Measurements from ENCODE around the gene LEO1.
"Not testable (repeated sequence)": the region's sequence is repeated elsewhere in the genome, so short reads cannot be mapped to it uniquely, and the experiment has no call there.

Gene LEO1

DNA sequence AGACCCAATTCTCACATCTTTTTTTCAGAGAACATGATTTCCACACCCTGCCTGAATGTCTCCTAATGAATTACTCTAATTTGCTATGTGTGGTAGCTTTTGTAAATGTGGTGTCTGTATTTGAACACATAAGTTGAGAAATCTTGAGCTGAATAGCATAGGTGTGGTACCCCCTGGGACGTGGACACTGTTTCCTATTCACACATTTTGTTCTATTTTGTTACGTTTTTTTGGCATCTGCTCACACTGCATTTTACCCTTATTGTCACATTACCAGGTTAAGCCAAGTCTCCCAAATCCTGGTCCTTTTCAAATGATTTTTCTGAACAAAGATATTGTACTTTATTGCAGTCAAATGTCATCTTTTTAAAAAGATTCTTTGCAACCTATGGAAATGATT, 40.6 kb upstream of the LEO1 start:
- Histone ChIP-seq H3K4me3 (ENCODE audit: low read depth, low read length) (no peak overlapping the region), H3K9ac (ENCODE audit: low read length) (no peak overlapping the region), H3K9me3 (ENCODE audit: control insufficient read depth, insufficient read depth, low read depth, low read length) (no peaks in the 10 kb centered on the region), H3K4me1 (ENCODE audit: control insufficient read depth, insufficient read depth, low read length) (peaks cover 11% of the 10 kb centered on the region; the same call in 1 of the 2 replicates), H3K36me3 (ENCODE audit: control insufficient read depth, insufficient read depth, low read length) (no peaks in the 10 kb centered on the region), H3K27me3 (ENCODE audit: control insufficient read depth, insufficient read depth, low read length) (no peaks in the 10 kb centered on the region), H3K27ac (ENCODE audit: low read depth, low read length) (no peak overlapping the region)

DNA sequence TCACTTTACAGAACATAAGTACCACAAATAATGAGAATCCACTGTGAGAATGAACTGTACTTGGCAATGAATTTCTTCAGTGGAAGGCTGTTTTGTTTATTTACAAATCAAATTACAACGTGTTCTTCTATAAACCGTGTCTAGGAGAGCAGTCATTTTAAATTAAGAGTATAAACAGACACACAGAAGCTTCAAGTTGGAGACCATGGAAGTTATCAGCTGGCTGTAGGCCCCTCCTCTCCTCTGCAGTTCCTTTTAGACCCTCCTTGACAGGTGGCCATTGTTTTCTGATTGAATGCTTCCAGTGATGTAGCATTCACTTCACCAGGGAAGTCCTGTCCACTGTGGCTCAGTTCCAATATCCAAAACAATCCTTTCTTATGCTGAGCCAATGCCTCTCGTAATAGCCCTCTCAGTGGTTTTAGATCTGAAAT, 40.1 kb upstream of the LEO1 start:
- no peak overlapping the region for H3K27ac ChIP-seq (ENCODE audit: low read depth, low read length)
- no peak overlapping the region for H3K4me3 ChIP-seq (ENCODE audit: low read depth, low read length)
- peaks cover 11% of the 10 kb centered on the region; the same call in 1 of the 2 replicates for H3K4me1 ChIP-seq (ENCODE audit: control insufficient read depth, insufficient read depth, low read length)

DNA sequence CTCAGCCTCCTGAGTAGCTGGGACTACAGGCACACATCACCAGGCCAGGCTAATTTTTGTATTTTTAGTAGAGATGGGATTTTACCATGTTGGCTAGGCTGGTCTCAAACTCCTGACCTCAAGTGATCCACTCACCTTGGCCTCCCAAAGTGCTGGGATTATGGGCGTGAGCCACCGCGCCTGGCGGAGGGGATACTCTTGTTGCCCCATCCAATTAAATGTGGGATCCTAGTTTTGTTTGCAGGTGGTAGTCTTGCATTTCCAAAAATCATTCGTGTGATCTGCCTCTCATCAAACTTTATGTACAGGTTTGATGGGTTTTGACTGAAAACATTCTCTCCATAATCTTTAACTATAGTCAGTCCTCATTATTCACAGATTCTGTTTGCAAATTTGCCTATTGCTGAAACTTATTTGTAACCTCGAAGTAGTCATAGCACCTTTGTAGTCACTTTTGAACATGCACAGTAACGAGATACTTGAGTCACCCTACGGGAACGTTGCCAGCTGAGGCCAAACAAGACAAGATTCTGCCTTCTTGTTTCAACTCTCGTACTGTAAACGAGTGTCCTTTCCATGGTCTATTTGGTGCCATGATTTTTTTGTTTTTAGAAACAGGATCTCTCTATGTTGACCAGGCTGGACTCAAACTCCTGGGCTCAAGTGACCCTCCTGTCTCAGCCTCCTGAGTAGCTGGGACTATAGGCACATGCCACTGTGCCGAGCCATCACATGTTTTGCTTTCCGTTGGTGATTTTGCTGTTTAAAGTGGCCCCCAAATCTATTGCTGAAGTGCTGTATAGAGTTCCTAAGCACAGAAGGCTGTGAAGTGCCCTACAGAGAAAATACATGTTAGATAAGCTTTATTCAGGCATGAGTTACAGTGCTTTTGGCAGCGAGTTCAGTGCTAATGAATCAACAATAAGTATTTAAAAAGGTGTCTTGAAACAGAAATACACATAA, 39.3 kb upstream of the LEO1 start:
- Histone ChIP-seq H3K4me3 (ENCODE audit: low read depth, low read length) (no peak overlapping the region), H3K36me3 (ENCODE audit: control insufficient read depth, insufficient read depth, low read length) (no peaks in the 10 kb centered on the region), H3K27me3 (ENCODE audit: control insufficient read depth, insufficient read depth, low read length) (no peaks in the 10 kb centered on the region), H3K9me3 (ENCODE audit: control insufficient read depth, insufficient read depth, low read depth, low read length) (no peaks in the 10 kb centered on the region), H3K9ac (ENCODE audit: low read length) (no peak overlapping the region), H3K4me1 (ENCODE audit: control insufficient read depth, insufficient read depth, low read length) (peaks cover 11% of the 10 kb centered on the region; the same call in 1 of the 2 replicates), H3K27ac (ENCODE audit: low read depth, low read length) (no peak overlapping the region)

More for the DNA sequence above, 40.1 kb upstream of the LEO1 start:
- H3K9ac ChIP-seq (ENCODE audit: low read length): no peak overlapping the region
- H3K9me3 ChIP-seq (ENCODE audit: control insufficient read depth, insufficient read depth, low read depth, low read length): no peaks in the 10 kb centered on the region
- no peaks in the 10 kb centered on the region for H3K36me3 ChIP-seq (ENCODE audit: control insufficient read depth, insufficient read depth, low read length)
- no peaks in the 10 kb centered on the region for H3K27me3 ChIP-seq (ENCODE audit: control insufficient read depth, insufficient read depth, low read length)

DNA sequence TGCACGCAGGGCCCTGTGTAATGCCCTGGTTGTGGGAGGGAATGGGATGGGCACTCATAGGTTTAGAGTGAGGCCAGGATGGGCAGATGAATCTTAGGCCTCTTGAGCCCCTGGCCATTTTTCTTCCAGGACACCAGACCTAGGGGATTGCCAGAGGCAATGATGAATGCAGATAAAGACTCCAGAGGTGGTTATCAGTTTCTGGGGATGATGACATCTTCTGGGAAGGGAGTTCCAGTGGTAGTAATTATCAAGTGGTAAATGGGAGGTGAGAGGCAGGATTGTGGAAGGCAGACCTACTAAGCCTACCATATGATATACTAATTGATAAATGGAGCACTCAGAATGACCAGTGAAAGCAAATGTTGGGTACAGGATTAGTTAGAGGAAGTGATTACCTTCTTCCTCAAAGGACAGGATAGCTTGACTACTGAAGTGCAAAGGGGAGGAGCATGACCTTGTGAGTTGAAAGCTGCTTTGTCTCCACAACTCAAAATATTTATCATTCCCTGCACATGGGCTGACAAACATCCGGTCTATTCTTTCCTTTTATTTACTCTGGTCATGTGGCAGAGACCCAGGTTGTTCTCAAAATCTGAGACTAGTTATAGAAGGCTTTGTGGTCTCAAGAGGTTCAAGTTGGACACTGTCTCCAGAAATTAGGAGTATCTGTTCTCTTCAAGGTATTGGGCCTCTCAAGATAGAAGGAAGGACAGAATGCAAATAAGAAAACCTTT, 37.3 kb upstream of the LEO1 start:
- H3K4me3 ChIP-seq (ENCODE audit: low read depth, low read length): no peak overlapping the region
- peaks cover 11% of the 10 kb centered on the region; the same call in 1 of the 2 replicates for H3K4me1 ChIP-seq (ENCODE audit: control insufficient read depth, insufficient read depth, low read length)
- H3K27me3 ChIP-seq (ENCODE audit: control insufficient read depth, insufficient read depth, low read length): no peaks in the 10 kb centered on the region
- no peak overlapping the region for H3K27ac ChIP-seq (ENCODE audit: low read depth, low read length)
- H3K36me3 ChIP-seq (ENCODE audit: control insufficient read depth, insufficient read depth, low read length): no peaks in the 10 kb centered on the region
- no peaks in the 10 kb centered on the region for H3K9me3 ChIP-seq (ENCODE audit: control insufficient read depth, insufficient read depth, low read depth, low read length)
- H3K9ac ChIP-seq (ENCODE audit: low read length): no peak overlapping the region

DNA sequence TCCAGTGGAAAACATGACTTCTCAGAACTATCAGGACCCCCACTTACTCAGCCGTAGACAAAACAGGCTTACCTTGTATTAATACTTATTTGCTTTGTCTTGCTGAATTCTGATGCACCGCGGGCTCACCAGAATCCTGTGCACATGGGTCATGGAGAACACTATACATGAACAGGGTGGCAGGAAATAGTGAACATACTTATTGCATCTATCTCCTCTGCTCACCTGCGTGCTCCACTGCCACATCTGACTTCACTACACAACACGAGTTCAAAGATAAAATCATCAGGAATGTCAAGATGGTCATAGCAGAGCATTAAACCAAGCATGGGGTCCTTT, 36.8 kb upstream of the LEO1 start:
- peaks cover 11% of the 10 kb centered on the region; the same call in 1 of the 2 replicates for H3K4me1 ChIP-seq (ENCODE audit: control insufficient read depth, insufficient read depth, low read length)

DNA sequence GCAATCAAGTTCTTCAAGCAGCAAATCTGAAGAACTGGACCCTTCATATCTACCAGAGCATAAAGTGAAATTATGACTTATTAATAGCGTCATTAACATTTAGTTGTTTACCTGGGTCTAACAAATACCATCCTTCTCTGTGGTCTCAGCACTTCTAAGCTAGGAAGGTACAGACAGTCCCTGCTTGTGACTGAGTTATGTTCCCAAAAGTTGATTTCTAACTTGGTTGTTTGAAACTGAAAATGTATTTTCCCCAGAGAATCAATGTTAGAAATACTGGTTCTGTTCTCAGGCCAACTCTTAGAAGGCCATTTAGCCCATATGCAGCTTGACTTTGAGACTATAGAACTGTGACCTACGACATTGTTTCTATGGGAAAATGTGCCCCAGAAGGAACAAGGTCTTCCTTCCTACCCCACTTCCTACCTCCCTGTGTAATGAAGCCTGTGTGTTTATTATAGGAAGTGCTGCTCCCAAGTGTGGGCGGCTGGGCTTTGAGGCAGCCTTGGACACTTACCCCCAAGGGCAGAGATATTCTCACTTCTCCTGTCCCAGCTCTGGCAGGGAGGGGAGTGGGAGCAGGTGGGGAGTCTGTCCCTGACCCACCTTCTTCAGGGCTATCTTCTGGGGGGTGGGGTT, 35.2 kb upstream of the LEO1 start:
- H3K27ac ChIP-seq (ENCODE audit: low read depth, low read length): no peak overlapping the region
- no peak overlapping the region for H3K9ac ChIP-seq (ENCODE audit: low read length)
- no peaks in the 10 kb centered on the region for H3K9me3 ChIP-seq (ENCODE audit: control insufficient read depth, insufficient read depth, low read depth, low read length)
- H3K4me1 ChIP-seq (ENCODE audit: control insufficient read depth, insufficient read depth, low read length): peaks cover 11% of the 10 kb centered on the region; the same call in 1 of the 2 replicates
- no peak overlapping the region for H3K4me3 ChIP-seq (ENCODE audit: low read depth, low read length)
- H3K36me3 ChIP-seq (ENCODE audit: control insufficient read depth, insufficient read depth, low read length): no peaks in the 10 kb centered on the region
- no peaks in the 10 kb centered on the region for H3K27me3 ChIP-seq (ENCODE audit: control insufficient read depth, insufficient read depth, low read length)

More for the DNA sequence above, 36.8 kb upstream of the LEO1 start:
- Histone ChIP-seq H3K27me3 (ENCODE audit: control insufficient read depth, insufficient read depth, low read length) (no peaks in the 10 kb centered on the region), H3K9me3 (ENCODE audit: control insufficient read depth, insufficient read depth, low read depth, low read length) (no peaks in the 10 kb centered on the region), H3K9ac (ENCODE audit: low read length) (no peak overlapping the region), H3K36me3 (ENCODE audit: control insufficient read depth, insufficient read depth, low read length) (no peaks in the 10 kb centered on the region), H3K27ac (ENCODE audit: low read depth, low read length) (no peak overlapping the region), H3K4me3 (ENCODE audit: low read depth, low read length) (no peak overlapping the region)

DNA sequence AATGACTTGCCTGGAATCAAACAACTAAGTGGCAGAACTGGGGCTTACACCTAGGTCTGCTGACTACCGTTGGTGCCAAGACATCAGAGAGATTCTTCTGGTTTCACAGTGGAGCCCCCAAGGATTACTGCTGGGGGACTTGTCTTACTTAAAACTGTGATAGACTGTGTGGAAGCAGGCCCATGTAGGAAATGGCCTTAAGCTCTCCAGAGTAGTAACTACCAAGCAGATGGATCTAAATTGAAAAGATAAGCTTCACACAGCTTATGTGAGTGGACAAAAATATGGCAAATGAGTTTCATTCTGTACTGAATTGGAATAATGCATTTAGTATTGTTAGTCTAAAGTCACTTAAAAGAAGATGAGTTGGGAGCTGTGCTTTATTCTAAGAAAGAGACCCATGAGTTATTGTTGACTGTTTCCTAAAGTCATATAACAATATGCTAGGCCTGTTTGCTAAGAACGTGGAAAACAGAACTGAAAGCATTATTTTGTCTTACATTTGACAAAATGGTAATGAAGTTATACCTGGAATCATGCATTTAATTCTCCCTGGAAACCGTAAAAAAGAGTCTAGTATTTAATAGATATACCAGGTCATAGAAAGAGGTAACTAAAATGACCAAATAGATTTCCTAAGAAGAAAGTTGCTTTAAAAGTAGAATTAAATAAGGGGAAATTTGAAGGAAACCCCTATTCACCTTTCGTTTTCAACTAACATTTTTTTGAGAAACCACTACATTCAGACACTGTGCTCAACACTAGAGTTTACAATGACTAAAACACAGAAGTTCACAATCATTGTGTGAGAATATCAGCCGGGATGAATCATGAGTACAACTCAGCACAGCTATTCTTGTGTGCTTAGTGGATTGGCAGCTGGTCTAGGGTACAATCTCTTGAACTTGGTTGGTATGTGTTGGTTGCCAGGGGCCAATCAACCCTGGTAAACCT, 34.4 kb upstream of the LEO1 start:
- Histone ChIP-seq H3K4me3 (ENCODE audit: low read depth, low read length) (no peak overlapping the region), H3K9ac (ENCODE audit: low read length) (no peak overlapping the region), H3K36me3 (ENCODE audit: control insufficient read depth, insufficient read depth, low read length) (no peaks in the 10 kb centered on the region)

DNA sequence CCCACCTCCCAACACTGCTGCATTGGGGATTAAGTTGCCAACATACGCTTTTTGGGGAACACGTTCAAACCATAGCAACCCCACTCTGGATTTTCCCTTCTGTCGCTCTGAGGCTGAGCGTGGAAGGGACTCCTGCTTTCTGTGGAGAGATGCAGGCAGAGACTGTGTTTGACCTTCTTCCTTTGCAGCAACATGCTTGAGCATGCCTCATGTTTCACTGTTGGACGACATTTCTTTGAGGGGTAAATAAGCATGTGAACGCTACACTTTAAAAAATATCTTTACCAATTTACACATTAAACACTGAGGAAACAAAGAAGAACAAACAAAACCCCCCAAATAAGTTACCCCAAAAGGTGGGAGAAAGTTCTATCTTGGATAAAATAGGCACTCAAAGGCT, 33.2 kb upstream of the LEO1 start:
- peaks cover 11% of the 10 kb centered on the region; the same call in 1 of the 2 replicates for H3K4me1 ChIP-seq (ENCODE audit: control insufficient read depth, insufficient read depth, low read length)
- no peaks in the 10 kb centered on the region for H3K36me3 ChIP-seq (ENCODE audit: control insufficient read depth, insufficient read depth, low read length)
- no peak overlapping the region for H3K9ac ChIP-seq (ENCODE audit: low read length)
- no peak overlapping the region for H3K27ac ChIP-seq (ENCODE audit: low read depth, low read length)
- H3K4me3 ChIP-seq (ENCODE audit: low read depth, low read length): no peak overlapping the region
- H3K9me3 ChIP-seq (ENCODE audit: control insufficient read depth, insufficient read depth, low read depth, low read length): no peaks in the 10 kb centered on the region
- no peaks in the 10 kb centered on the region for H3K27me3 ChIP-seq (ENCODE audit: control insufficient read depth, insufficient read depth, low read length)

More for the DNA sequence above, 34.4 kb upstream of the LEO1 start:
- Histone ChIP-seq H3K4me1 (ENCODE audit: control insufficient read depth, insufficient read depth, low read length) (peaks cover 11% of the 10 kb centered on the region; the same call in 1 of the 2 replicates), H3K27me3 (ENCODE audit: control insufficient read depth, insufficient read depth, low read length) (no peaks in the 10 kb centered on the region), H3K9me3 (ENCODE audit: control insufficient read depth, insufficient read depth, low read depth, low read length) (no peaks in the 10 kb centered on the region), H3K27ac (ENCODE audit: low read depth, low read length) (no peak overlapping the region)

DNA sequence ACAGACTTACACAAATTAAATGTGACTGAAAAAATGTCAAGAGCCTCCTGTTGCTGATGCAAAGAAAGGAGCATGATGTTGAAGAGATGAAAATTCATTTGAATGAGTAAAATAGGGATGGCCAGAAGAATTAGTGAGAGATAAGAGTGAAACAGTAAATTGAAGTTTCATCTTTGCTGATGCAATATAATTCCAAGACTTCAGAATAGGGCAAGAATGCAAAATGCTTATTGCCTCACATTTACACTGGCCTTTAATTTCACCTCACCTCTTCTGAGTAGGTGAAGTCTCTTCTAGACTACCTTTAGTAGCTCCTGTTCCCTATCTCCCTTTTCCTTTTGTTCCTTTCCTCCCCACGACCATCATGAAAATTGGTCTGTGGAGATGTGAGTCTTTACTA, 32.1 kb upstream of the LEO1 start:
- Histone ChIP-seq H3K9ac (ENCODE audit: low read length) (no peak overlapping the region), H3K27ac (ENCODE audit: low read depth, low read length) (no peak overlapping the region), H3K36me3 (ENCODE audit: control insufficient read depth, insufficient read depth, low read length) (no peaks in the 10 kb centered on the region), H3K4me1 (ENCODE audit: control insufficient read depth, insufficient read depth, low read length) (peaks cover 6% of the 10 kb centered on the region; the same call in 1 of the 2 replicates), H3K4me3 (ENCODE audit: low read depth, low read length) (no peak overlapping the region), H3K27me3 (ENCODE audit: control insufficient read depth, insufficient read depth, low read length) (no peaks in the 10 kb centered on the region), H3K9me3 (ENCODE audit: control insufficient read depth, insufficient read depth, low read depth, low read length) (no peaks in the 10 kb centered on the region)

DNA sequence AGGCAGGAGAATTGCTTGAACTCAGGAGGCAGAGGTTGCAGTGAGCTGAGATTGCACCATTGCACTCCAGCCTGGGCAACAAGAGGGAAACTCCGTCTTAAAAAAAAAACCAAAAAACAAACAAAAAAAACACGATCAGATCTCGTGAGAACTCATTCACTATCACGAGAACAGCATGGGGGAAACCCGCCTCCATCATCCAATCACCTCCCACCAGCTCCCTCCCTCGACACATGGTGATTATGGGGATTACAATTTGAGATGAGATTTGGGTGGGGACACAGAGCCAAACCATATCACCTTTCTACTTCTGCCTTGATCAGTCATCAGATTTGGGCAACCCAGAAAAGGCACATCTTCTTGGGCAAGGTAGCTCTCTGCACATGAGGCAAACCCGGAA, 31.5 kb upstream of the LEO1 start:
- not testable (repeated sequence) for H3K4me1 ChIP-seq (ENCODE audit: control insufficient read depth, insufficient read depth, low read length); H3K27ac ChIP-seq (ENCODE audit: low read depth, low read length); H3K4me3 ChIP-seq (ENCODE audit: low read depth, low read length); H3K9me3 ChIP-seq (ENCODE audit: control insufficient read depth, insufficient read depth, low read depth, low read length); H3K36me3 ChIP-seq (ENCODE audit: control insufficient read depth, insufficient read depth, low read length); H3K27me3 ChIP-seq (ENCODE audit: control insufficient read depth, insufficient read depth, low read length); H3K9ac ChIP-seq (ENCODE audit: low read length)
